ENCODE data around the gene CENPH. TPM values are rescaled to one million over a fixed set of nuclear protein-coding genes. Genes with fewer than 3 reads are reported as not detected.
"Not testable (repeated sequence)": the region's sequence is repeated elsewhere in the genome, so short reads cannot be mapped to it uniquely, and the experiment has no call there.

CENPH gene
- total RNA-seq, 4 donors from 2014 or later: 1.3 to 12.4 (median 5.3) TPM; not detected in 1

- Histone ChIP-seq H3K4me3 (peak overlapping the region; percentile 41 to 61), H3K27ac (peak overlapping the region; percentile 26 to 57), H3K27me3 (no peaks in the 10 kb centered on the region), H3K36me3 (no peaks in the 10 kb centered on the region), H3K9me3 (no peaks in the 10 kb centered on the region), H3K4me1 (no peaks in the 10 kb centered on the region)
- TF ChIP-seq POLR2A (IDR thresholded peaks at IDR 0.05) (no peak), CTCF (IDR thresholded peaks at IDR 0.05) (no peak)
- no peak for DNase-seq
- intact Hi-C loops (cut with DNase I; ENCODE audit: low total_unique reads): no loop called here
Measured at GRCh38 chr5:69167493-69167855, 21.9 kb upstream of the CENPH start.

- Histone ChIP-seq H3K4me3 (no peak overlapping the region), H3K36me3 (no peaks in the 10 kb centered on the region), H3K9me3 (no peaks in the 10 kb centered on the region), H3K4me1 (no peaks in the 10 kb centered on the region), H3K27me3 (no peaks in the 10 kb centered on the region), H3K27ac (no peak overlapping the region)
- TF ChIP-seq CTCF (IDR thresholded peaks at IDR 0.05): no peak
- TF ChIP-seq POLR2A (IDR thresholded peaks at IDR 0.05): no peak
- intact Hi-C loops (cut with DNase I; ENCODE audit: low total_unique reads): no loop called here
- DNase-seq: no peak
Measured at GRCh38 chr5:69167929-69168328, 21.5 kb upstream of the CENPH start.

- Histone ChIP-seq H3K27me3 (no peaks in the 10 kb centered on the region), H3K27ac (no peak overlapping the region), H3K4me1 (no peaks in the 10 kb centered on the region), H3K36me3 (no peaks in the 10 kb centered on the region), H3K4me3 (no peak overlapping the region), H3K9me3 (no peaks in the 10 kb centered on the region)
- TF ChIP-seq CTCF (IDR thresholded peaks at IDR 0.05) (no peak), POLR2A (IDR thresholded peaks at IDR 0.05) (no peak)
- intact Hi-C loops (cut with DNase I; ENCODE audit: low total_unique reads): no loop called here
- DNase-seq: no peak
Measured at GRCh38 chr5:69170495-69170894, 18.9 kb upstream of the CENPH start.

GRCh38 chr5:69170969-69171368 lies 18.4 kb upstream of the CENPH start:
- no peak overlapping the region for H3K4me3 ChIP-seq
- no peaks in the 10 kb centered on the region for H3K4me1 ChIP-seq
- H3K27ac ChIP-seq: no peak overlapping the region
- no peaks in the 10 kb centered on the region for H3K9me3 ChIP-seq
- DNase-seq: no peak
- TF ChIP-seq POLR2A (IDR thresholded peaks at IDR 0.05) (no peak), CTCF (IDR thresholded peaks at IDR 0.05) (no peak)
- intact Hi-C loops (cut with DNase I; ENCODE audit: low total_unique reads): no loop called here
- no peaks in the 10 kb centered on the region for H3K36me3 ChIP-seq
- no peaks in the 10 kb centered on the region for H3K27me3 ChIP-seq

GRCh38 chr5:69181659-69182293 lies 7.6 kb upstream of the CENPH start:
- DNase-seq; H3K4me1 ChIP-seq; H3K27ac ChIP-seq; H3K27me3 ChIP-seq; H3K9me3 ChIP-seq; H3K36me3 ChIP-seq; H3K4me3 ChIP-seq; intact Hi-C loops (cut with DNase I; ENCODE audit: low total_unique reads): not testable (repeated sequence)

GRCh38 chr5:69184621-69185020 lies 4.8 kb upstream of the CENPH start:
- Histone ChIP-seq H3K27ac (no peak overlapping the region), H3K4me3 (no peak overlapping the region), H3K36me3 (no peaks in the 10 kb centered on the region), H3K9me3 (no peaks in the 10 kb centered on the region), H3K4me1 (peaks cover 0 to 4% of the 10 kb centered on the region in 2 donors), H3K27me3 (no peaks in the 10 kb centered on the region)
- no peak for DNase-seq
- TF ChIP-seq CTCF (IDR thresholded peaks at IDR 0.05): no peak
- TF ChIP-seq POLR2A (IDR thresholded peaks at IDR 0.05): no peak
- intact Hi-C loops (cut with DNase I; ENCODE audit: low total_unique reads): no loop called here

Data from uterus (tissue), 4 donors.